Measurements from ENCODE around the gene CDC42EP4.

DNA sequence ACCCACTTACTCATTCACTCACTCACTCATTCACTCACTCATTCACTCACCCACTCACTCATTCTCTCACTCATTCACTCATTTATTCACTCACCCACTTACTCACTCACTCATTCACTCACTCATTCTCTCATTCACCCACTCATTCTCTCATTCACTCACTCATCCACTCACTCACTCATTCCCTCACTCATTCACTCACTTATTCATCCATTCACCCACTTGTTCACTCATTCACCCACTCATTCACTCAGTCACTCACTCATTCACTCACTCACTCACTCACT, 42.5 kb downstream of the CDC42EP4 start:
- TF ChIP-seq, protein P1, sequence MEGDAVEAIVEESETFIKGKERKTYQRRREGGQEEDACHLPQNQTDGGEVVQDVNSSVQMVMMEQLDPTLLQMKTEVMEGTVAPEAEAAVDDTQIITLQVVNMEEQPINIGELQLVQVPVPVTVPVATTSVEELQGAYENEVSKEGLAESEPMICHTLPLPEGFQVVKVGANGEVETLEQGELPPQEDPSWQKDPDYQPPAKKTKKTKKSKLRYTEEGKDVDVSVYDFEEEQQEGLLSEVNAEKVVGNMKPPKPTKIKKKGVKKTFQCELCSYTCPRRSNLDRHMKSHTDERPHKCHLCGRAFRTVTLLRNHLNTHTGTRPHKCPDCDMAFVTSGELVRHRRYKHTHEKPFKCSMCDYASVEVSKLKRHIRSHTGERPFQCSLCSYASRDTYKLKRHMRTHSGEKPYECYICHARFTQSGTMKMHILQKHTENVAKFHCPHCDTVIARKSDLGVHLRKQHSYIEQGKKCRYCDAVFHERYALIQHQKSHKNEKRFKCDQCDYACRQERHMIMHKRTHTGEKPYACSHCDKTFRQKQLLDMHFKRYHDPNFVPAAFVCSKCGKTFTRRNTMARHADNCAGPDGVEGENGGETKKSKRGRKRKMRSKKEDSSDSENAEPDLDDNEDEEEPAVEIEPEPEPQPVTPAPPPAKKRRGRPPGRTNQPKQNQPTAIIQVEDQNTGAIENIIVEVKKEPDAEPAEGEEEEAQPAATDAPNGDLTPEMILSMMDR (IDR thresholded peaks at IDR 0.05): no peak
- no peak for TF ChIP-seq POLR2A (IDR thresholded peaks at IDR 0.05)
